22Rv1 (cell line): ENCODE data around the gene RORC.

ENCODE experiments used
- H3K27ac ChIP-seq: fragments of 450-650 bp; 2 replicates; pipeline ENCODE4 v1.5.1; 2017
- CTCF ChIP-seq: fragments of 450-650 bp; IDR thresholded peaks from 2 replicates; pipeline ENCODE4 v1.5.1; 2017; ENCODE audit warnings: mild to moderate bottlenecking
- ZFX ChIP-seq: fragments of 450-650 bp; IDR thresholded peaks from 2 replicates; pipeline ENCODE4 v1.6.1; 2017; ENCODE audit warnings: antibody characterized with exemption, borderline replicate concordance

The RORC gene

GRCh38 chr1:151854658-151855057, 23.1 kb upstream of the RORC start:
- H3K27ac ChIP-seq, result no peak overlapping the region
- TF ChIP-seq CTCF (no peak), ZFX (no peak)

- no peak for TF ChIP-seq ZFX
- no peak within 1 kb of the TSS for H3K27ac ChIP-seq
These were observed 21.9 kb upstream of the RORC start, which contains the start of gene THEM5 for GRCh38 chr1:151853411-151853943. TSS of gene THEM5 (minus strand) at chr1:151853712. CDS start at chr1:151853565, 147 bp downstream.

GRCh38 chr1:151852733-151853132, 21.1 kb upstream of the RORC start:
- TF ChIP-seq CTCF, result no peak
- no peak for TF ChIP-seq ZFX
- H3K27ac ChIP-seq, result no peak overlapping the region

GRCh38 chr1:151851886-151852285, 20.3 kb upstream of the RORC start:
- no peak for TF ChIP-seq CTCF
- no peak for TF ChIP-seq ZFX
- H3K27ac ChIP-seq, result no peak overlapping the region

GRCh38 chr1:151849871-151850270, 18.3 kb upstream of the RORC start:
- TF ChIP-seq CTCF, result no peak
- no peak for TF ChIP-seq ZFX
- no peak overlapping the region for H3K27ac ChIP-seq

- H3K27ac ChIP-seq, result no peak overlapping the region
- TF ChIP-seq CTCF (no peak), ZFX (no peak)
These were observed 17.5 kb upstream of the RORC start for GRCh38 chr1:151849126-151849525.

GRCh38 chr1:151847867-151848596, 16.4 kb upstream of the RORC start:
- H3K27ac ChIP-seq, result no peak overlapping the region
- no peak for TF ChIP-seq ZFX
- no peak for TF ChIP-seq CTCF

GRCh38 chr1:151846686-151847237, 15.2 kb upstream of the RORC start:
- H3K27ac ChIP-seq, result no peak overlapping the region
- TF ChIP-seq CTCF (no peak), ZFX (no peak)
